HCT116 (cell line): ENCODE results near the gene ANXA6.

Experiments used
- EZH2phosphoT487 ChIP-seq: fragments of 200-600 bp; IDR thresholded peaks from 2 replicates; pipeline ENCODE4 v1.6.1; 2018; ENCODE audit warnings: antibody characterized with exemption, borderline replicate concordance
- YY1 ChIP-seq: IDR thresholded peaks from 2 replicates; pipeline ENCODE4 v1.6.1; 2011; ENCODE audit warnings: low read length, low read depth, moderate library complexity, mild to moderate bottlenecking; ENCODE audit not compliant: insufficient replicate concordance; ENCODE audit errors: extremely low read depth
- TF ChIP-seq, protein P1 (sequence below), 3 experiments: fragments of 200-600 bp in 1 of 3; sonication (generic) in 1 of 3; IDR thresholded peaks in 2 of 3; conservative IDR thresholded peaks in 1 of 3; 2 replicates each; pipeline ENCODE4 v1.5.1; 2012 to 2017; ENCODE audit warnings: low read depth in 2 of 3, low read length in 2 of 3, antibody characterized with exemption in 1 of 3, borderline replicate concordance in 1 of 3, control low read depth in 1 of 3, mild to moderate bottlenecking in 1 of 3, mixed read lengths in 1 of 3, mixed run types in 1 of 3, moderate library complexity in 1 of 3; ENCODE audit not compliant: insufficient read depth in 1 of 3

DNA sequence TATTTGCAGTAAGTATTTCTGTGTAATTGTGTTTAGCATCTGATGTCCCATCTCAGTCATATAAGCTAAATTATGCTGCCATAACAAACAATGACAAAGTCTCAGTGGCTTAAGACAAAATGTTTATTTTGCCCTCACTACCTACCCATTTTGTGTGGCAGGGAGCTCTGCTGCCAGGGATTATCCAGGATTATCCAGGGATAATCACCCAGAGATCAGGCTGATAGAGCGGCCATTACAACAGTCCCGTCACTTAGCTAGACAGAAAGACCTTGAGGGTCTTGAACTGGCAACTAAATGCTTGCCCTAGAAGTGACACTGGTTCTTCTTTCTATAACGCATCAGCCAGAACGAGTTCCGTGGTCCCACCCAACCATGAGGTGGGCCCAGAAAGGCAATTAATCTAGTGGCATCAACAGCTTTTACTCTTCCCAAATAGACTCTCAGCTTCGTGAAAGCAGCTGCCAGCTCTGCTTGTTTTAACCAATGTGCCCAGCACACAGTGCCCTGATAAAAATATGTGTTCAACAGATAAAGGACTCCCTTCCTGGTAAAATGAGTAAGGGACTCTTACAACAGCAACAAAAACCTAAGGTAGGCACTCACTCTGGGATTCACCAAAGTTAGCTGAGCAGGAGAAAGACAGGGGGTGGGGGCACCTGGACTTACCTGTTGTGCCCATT lies 43.5 kb upstream of the ANXA6 start:
- TF ChIP-seq EZH2phosphoT487 (no peak), YY1 (no peak)
- TF ChIP-seq, protein P1, sequence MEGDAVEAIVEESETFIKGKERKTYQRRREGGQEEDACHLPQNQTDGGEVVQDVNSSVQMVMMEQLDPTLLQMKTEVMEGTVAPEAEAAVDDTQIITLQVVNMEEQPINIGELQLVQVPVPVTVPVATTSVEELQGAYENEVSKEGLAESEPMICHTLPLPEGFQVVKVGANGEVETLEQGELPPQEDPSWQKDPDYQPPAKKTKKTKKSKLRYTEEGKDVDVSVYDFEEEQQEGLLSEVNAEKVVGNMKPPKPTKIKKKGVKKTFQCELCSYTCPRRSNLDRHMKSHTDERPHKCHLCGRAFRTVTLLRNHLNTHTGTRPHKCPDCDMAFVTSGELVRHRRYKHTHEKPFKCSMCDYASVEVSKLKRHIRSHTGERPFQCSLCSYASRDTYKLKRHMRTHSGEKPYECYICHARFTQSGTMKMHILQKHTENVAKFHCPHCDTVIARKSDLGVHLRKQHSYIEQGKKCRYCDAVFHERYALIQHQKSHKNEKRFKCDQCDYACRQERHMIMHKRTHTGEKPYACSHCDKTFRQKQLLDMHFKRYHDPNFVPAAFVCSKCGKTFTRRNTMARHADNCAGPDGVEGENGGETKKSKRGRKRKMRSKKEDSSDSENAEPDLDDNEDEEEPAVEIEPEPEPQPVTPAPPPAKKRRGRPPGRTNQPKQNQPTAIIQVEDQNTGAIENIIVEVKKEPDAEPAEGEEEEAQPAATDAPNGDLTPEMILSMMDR (IDR thresholded peaks at IDR 0.05 in 2 of 3, conservative IDR thresholded peaks at IDR 0.05 in 1 of 3; ENCODE audit: borderline replicate concordance in 1 of 3, insufficient read depth in 1 of 3, low read depth in 2 of 3, low read length in 2 of 3), result no peak
